ENCODE data around the gene MYO15B. TPM values are rescaled to one million over a fixed set of nuclear protein-coding genes. Genes with fewer than 3 reads are reported as not detected.

The MYO15B gene
- total and polyA plus RNA-seq, 2 of the 13 experiments (the other 11 are each of a cell fraction or from before 2014, with no cell fraction given) = 2.8 to 8.1 TPM

DNA sequence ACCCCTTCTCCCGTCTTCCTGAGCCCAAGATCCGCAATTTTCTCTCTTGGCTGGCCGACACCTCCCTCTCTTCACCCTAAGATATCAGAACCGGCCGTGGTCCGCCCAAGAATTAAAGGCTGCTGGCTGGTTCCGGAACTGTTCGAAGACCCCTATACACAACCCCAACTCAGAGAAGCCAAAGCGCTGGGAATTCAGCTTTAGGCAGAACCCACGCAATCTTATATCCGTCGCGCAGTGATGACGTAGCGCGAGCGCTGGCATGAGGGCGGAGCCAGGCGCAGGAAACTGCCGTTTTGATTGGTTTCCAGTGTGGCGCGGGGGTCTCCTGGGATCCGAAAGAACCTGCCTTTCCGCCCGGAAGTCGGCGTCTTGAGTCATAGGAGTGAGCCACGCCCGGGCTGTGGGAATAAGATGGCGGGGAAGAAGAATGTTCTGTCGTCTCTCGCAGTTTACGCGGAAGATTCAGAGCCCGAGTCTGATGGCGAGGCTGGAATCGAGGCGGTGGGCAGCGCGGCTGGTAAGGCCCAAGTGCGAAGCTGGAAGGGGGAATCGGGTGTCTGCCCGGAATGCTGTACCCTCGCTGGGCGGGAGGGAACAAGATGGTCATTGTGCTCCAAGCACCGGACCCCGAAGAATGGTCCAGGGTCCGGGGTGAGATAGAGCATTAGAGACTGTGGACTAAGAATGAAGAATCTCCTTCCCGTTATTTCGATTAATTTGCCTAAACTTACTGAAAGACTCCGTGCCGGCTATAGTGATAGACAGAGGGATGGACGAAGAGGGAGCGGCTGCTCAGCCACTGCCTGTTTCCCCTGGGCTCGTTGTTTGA lies 79.6 kb downstream of the MYO15B start, which contains the start of the genes RECQL5 and SAP30BP (continued):
- TF ChIP-seq, protein P1, sequence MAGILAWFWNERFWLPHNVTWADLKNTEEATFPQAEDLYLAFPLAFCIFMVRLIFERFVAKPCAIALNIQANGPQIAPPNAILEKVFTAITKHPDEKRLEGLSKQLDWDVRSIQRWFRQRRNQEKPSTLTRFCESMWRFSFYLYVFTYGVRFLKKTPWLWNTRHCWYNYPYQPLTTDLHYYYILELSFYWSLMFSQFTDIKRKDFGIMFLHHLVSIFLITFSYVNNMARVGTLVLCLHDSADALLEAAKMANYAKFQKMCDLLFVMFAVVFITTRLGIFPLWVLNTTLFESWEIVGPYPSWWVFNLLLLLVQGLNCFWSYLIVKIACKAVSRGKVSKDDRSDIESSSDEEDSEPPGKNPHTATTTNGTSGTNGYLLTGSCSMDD (CRISPR knock-in tag; IDR thresholded peaks at IDR 0.05) = no peak
- TF ChIP-seq, protein P2, sequence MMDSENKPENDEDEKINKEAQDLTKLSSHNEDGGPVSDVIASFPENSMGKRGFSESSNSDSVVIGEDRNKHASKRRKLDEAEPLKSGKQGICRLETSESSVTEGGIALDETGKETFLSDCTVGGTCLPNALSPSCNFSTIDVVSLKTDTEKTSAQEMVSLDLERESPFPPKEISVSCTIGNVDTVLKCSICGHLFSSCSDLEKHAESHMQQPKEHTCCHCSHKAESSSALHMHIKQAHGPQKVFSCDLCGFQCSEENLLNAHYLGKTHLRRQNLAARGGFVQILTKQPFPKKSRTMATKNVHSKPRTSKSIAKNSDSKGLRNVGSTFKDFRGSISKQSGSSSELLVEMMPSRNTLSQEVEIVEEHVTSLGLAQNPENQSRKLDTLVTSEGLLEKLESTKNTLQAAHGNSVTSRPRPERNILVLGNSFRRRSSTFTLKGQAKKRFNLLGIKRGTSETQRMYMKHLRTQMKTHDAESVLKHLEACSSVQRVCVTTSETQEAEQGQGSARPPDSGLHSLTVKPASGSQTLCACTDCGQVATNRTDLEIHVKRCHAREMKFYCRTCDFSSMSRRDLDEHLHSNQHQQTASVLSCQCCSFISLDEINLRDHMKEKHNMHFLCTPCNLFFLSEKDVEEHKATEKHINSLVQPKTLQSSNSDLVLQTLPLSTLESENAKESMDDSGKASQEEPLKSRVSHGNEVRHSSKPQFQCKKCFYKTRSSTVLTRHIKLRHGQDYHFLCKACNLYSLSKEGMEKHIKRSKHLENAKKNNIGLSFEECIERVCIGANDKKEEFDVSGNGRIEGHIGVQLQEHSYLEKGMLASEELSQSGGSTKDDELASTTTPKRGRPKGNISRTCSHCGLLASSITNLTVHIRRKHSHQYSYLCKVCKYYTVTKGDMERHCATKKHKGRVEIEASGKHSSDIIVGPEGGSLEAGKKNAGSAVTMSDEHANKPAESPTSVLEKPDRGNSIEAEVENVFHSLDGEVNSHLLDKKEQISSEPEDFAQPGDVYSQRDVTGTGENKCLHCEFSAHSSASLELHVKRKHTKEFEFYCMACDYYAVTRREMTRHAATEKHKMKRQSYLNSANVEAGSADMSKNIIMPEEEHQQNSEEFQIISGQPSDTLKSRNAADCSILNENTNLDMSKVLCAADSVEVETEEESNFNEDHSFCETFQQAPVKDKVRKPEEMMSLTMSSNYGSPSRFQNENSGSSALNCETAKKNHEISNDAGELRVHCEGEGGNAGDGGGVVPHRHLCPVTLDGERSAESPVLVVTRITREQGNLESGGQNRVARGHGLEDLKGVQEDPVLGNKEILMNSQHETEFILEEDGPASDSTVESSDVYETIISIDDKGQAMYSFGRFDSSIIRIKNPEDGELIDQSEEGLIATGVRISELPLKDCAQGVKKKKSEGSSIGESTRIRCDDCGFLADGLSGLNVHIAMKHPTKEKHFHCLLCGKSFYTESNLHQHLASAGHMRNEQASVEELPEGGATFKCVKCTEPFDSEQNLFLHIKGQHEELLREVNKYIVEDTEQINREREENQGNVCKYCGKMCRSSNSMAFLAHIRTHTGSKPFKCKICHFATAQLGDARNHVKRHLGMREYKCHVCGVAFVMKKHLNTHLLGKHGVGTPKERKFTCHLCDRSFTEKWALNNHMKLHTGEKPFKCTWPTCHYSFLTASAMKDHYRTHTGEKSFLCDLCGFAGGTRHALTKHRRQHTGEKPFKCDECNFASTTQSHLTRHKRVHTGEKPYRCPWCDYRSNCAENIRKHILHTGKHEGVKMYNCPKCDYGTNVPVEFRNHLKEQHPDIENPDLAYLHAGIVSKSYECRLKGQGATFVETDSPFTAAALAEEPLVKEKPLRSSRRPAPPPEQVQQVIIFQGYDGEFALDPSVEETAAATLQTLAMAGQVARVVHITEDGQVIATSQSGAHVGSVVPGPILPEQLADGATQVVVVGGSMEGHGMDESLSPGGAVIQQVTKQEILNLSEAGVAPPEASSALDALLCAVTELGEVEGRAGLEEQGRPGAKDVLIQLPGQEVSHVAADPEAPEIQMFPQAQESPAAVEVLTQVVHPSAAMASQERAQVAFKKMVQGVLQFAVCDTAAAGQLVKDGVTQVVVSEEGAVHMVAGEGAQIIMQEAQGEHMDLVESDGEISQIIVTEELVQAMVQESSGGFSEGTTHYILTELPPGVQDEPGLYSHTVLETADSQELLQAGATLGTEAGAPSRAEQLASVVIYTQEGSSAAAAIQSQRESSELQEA (CRISPR knock-in tag; IDR thresholded peaks at IDR 0.05; ENCODE audit: not compliant biosample characterization) = no peak
- TF ChIP-seq ZNF709 (CRISPR knock-in tag; IDR thresholded peaks at IDR 0.05) = 0 out of 2 replicates have a peak, but pooled peaks have one; percentile 52
- TF ChIP-seq KMT2B (CRISPR knock-in tag; IDR thresholded peaks at IDR 0.05) = peak; percentile 94
- no peak for TF ChIP-seq JDP2 (CRISPR knock-in tag; IDR thresholded peaks at IDR 0.05; ENCODE audit: borderline replicate concordance)
- TF ChIP-seq, protein P3, sequence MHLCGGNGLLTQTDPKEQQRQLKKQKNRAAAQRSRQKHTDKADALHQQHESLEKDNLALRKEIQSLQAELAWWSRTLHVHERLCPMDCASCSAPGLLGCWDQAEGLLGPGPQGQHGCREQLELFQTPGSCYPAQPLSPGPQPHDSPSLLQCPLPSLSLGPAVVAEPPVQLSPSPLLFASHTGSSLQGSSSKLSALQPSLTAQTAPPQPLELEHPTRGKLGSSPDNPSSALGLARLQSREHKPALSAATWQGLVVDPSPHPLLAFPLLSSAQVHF (CRISPR knock-in tag; IDR thresholded peaks at IDR 0.05) = no peak
- no peak for TF ChIP-seq ZNF672 (CRISPR knock-in tag; IDR thresholded peaks at IDR 0.05)
- TF ChIP-seq ZNF776 (CRISPR knock-in tag; IDR thresholded peaks at IDR 0.05) = no peak
- TF ChIP-seq, protein P4, sequence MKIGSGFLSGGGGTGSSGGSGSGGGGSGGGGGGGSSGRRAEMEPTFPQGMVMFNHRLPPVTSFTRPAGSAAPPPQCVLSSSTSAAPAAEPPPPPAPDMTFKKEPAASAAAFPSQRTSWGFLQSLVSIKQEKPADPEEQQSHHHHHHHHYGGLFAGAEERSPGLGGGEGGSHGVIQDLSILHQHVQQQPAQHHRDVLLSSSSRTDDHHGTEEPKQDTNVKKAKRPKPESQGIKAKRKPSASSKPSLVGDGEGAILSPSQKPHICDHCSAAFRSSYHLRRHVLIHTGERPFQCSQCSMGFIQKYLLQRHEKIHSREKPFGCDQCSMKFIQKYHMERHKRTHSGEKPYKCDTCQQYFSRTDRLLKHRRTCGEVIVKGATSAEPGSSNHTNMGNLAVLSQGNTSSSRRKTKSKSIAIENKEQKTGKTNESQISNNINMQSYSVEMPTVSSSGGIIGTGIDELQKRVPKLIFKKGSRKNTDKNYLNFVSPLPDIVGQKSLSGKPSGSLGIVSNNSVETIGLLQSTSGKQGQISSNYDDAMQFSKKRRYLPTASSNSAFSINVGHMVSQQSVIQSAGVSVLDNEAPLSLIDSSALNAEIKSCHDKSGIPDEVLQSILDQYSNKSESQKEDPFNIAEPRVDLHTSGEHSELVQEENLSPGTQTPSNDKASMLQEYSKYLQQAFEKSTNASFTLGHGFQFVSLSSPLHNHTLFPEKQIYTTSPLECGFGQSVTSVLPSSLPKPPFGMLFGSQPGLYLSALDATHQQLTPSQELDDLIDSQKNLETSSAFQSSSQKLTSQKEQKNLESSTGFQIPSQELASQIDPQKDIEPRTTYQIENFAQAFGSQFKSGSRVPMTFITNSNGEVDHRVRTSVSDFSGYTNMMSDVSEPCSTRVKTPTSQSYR (CRISPR knock-in tag; IDR thresholded peaks at IDR 0.05; ENCODE audit: borderline replicate concordance) = no peak
- TF ChIP-seq PCBP1 (IDR thresholded peaks at IDR 0.05; ENCODE audit: borderline replicate concordance, low read depth, low read length) = peak; percentile 92; the same call in 1 of the 2 replicates
- peak; percentile 73 for TF ChIP-seq RBFOX2 (IDR thresholded peaks at IDR 0.05; ENCODE audit: low read depth, low read length)
- TF ChIP-seq, protein P5, sequence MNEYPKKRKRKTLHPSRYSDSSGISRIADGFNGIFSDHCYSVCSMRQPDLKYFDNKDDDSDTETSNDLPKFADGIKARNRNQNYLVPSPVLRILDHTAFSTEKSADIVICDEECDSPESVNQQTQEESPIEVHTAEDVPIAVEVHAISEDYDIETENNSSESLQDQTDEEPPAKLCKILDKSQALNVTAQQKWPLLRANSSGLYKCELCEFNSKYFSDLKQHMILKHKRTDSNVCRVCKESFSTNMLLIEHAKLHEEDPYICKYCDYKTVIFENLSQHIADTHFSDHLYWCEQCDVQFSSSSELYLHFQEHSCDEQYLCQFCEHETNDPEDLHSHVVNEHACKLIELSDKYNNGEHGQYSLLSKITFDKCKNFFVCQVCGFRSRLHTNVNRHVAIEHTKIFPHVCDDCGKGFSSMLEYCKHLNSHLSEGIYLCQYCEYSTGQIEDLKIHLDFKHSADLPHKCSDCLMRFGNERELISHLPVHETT (CRISPR knock-in tag; conservative IDR thresholded peaks at IDR 0.05) = 0 out of 2 replicates have a peak, but pooled peaks have one; percentile 15
- TF ChIP-seq ZNF570 (CRISPR knock-in tag; IDR thresholded peaks at IDR 0.05; ENCODE audit: borderline replicate concordance) = no peak

Data from HepG2 (cell line).